ENCODE results near the gene KRT20. TPM values are rescaled to one million over a fixed set of nuclear protein-coding genes. Genes with fewer than 3 reads are reported as not detected.

KRT20 gene
- total RNA-seq, 3 donors from 2014 or later (not counting 1 experiment from before 2014, with no cell fraction given): not detected

GRCh38 chr17:40846515-40847144 lies 38.4 kb downstream of the KRT20 start:
- WGBS (ENCODE audit: insufficient coverage): 48% methylated on average over 1 of the region's 1 CpG
- Histone ChIP-seq H3K36me3 (ENCODE audit: control insufficient read depth, insufficient read depth, low read length) (no peaks in the 10 kb centered on the region), H3K27ac (ENCODE audit: low read length) (no peak overlapping the region), H3K4me1 (ENCODE audit: control insufficient read depth, insufficient read depth, low read length) (no peaks in the 10 kb centered on the region), H3K9me3 (ENCODE audit: control insufficient read depth, insufficient read depth, low read length) (no peaks in the 10 kb centered on the region), H3K27me3 (ENCODE audit: control insufficient read depth, insufficient read depth, low read length) (peaks cover 5% of the 10 kb centered on the region), H3K4me3 (ENCODE audit: low read length) (no peak overlapping the region)
- H3K4me3 Mint-ChIP-seq: no peak overlapping the region
- H3K4me1 Mint-ChIP-seq: no peaks in the 10 kb centered on the region
- peaks cover 37 to 58% of the 10 kb centered on the region in 2 donors for H3K27me3 Mint-ChIP-seq (ENCODE audit: low read depth in 2 of 2)
- H3K9me3 Mint-ChIP-seq: no peaks in the 10 kb centered on the region
- no peak for ATAC-seq
- no peaks in the 10 kb centered on the region for H3K36me3 Mint-ChIP-seq
- intact Hi-C loops (cut with micrococcal nuclease): loop anchor here (1.0 kb wide), 1 partner anchor 36 kb away; no protein-coding TSS in a partner anchor
- no peak for DNase-seq
- no peak for TF ChIP-seq CTCF (IDR thresholded peaks at IDR 0.05)
- no peak overlapping the region for H3K27ac Mint-ChIP-seq

DNA sequence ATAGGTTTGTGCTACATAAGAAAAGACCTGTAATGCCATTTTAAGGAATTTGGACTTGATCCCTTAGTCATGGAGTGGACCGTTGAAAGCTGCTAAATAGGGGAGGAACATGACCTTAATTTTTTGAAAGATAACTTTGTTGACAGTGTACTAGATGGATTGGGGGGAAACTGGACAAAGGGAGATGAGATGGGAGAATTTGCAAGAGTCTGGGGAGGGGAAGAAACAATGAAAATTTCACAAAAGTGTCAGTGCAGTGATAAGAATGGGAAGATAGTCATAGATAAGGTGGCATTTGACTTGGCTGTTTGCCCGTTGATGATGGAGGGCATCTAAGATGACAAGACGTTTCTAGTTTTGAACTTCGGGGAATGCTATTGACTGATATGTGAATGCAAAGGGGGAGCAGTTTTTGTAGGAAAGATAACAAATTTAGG lies 40.4 kb downstream of the KRT20 start:
- Histone ChIP-seq H3K9me3 (ENCODE audit: control insufficient read depth, insufficient read depth, low read length) (no peaks in the 10 kb centered on the region), H3K27me3 (ENCODE audit: control insufficient read depth, insufficient read depth, low read length) (peaks cover 2% of the 10 kb centered on the region), H3K4me1 (ENCODE audit: control insufficient read depth, insufficient read depth, low read length) (no peaks in the 10 kb centered on the region), H3K4me3 (ENCODE audit: low read length) (no peak overlapping the region), H3K27ac (ENCODE audit: low read length) (no peak overlapping the region), H3K36me3 (ENCODE audit: control insufficient read depth, insufficient read depth, low read length) (no peaks in the 10 kb centered on the region)
- Mint-ChIP-seq H3K27me3 (ENCODE audit: low read depth in 2 of 2) (peaks cover 34 to 59% of the 10 kb centered on the region in 2 donors), H3K27ac (no peak overlapping the region), H3K4me1 (no peaks in the 10 kb centered on the region), H3K36me3 (no peaks in the 10 kb centered on the region), H3K9me3 (no peaks in the 10 kb centered on the region), H3K4me3 (no peak overlapping the region)
- TF ChIP-seq CTCF (IDR thresholded peaks at IDR 0.05): no peak
- intact Hi-C loops (cut with micrococcal nuclease): no loop called here
- no peak for DNase-seq
- ATAC-seq: no peak
- 91% methylated on average over 4 of the region's 4 CpGs for WGBS (ENCODE audit: insufficient coverage)

- H3K27me3 Mint-ChIP-seq (ENCODE audit: low read depth in 2 of 2): peaks cover 31 to 71% of the 10 kb centered on the region in 2 donors
- H3K36me3 ChIP-seq (ENCODE audit: control insufficient read depth, insufficient read depth, low read length): no peaks in the 10 kb centered on the region
Observed at GRCh38 chr17:40843242-40843641, 41.8 kb downstream of the KRT20 start.

More at GRCh38 chr17:40843242-40843641, 41.8 kb downstream of the KRT20 start:
- no peaks in the 10 kb centered on the region for H3K9me3 Mint-ChIP-seq
- Histone ChIP-seq H3K27me3 (ENCODE audit: control insufficient read depth, insufficient read depth, low read length) (no peaks in the 10 kb centered on the region), H3K9me3 (ENCODE audit: control insufficient read depth, insufficient read depth, low read length) (no peaks in the 10 kb centered on the region), H3K4me1 (ENCODE audit: control insufficient read depth, insufficient read depth, low read length) (no peaks in the 10 kb centered on the region), H3K27ac (ENCODE audit: low read length) (no peak overlapping the region), H3K4me3 (ENCODE audit: low read length) (no peak overlapping the region)
- WGBS (ENCODE audit: insufficient coverage): 51% methylated on average over 3 of the region's 3 CpGs
- H3K4me1 Mint-ChIP-seq: no peaks in the 10 kb centered on the region
- ATAC-seq (no peak), DNase-seq (no peak)
- H3K36me3 Mint-ChIP-seq: no peaks in the 10 kb centered on the region
- H3K27ac Mint-ChIP-seq: no peak overlapping the region
- no peak for TF ChIP-seq CTCF (IDR thresholded peaks at IDR 0.05)
- H3K4me3 Mint-ChIP-seq: no peak overlapping the region
- intact Hi-C loops (cut with micrococcal nuclease): no loop called here

All from natural killer cell (primary cell).